Mucosa of stomach (tissue), 1 donor: Measurements from ENCODE around the gene GCLM.
"Not testable (repeated sequence)": the region's sequence is repeated elsewhere in the genome, so short reads cannot be mapped to it uniquely, and the experiment has no call there.

ENCODE experiments used
- H3K27me3 ChIP-seq: one replicate; pipeline ENCODE4 v1.7.0; 2013; ENCODE audit warnings: mild to moderate bottlenecking, low read length; ENCODE audit not compliant: control insufficient read depth, insufficient read depth
- H3K36me3 ChIP-seq: one replicate; pipeline ENCODE4 v1.7.0; 2013; ENCODE audit warnings: low read length; ENCODE audit not compliant: control insufficient read depth, insufficient read depth
- H3K4me1 ChIP-seq: one replicate; pipeline ENCODE4 v1.7.0; 2013; ENCODE audit warnings: mild to moderate bottlenecking, low read length; ENCODE audit not compliant: control insufficient read depth, insufficient read depth
- H3K4me3 ChIP-seq: one replicate; pipeline ENCODE4 v1.7.0; 2013; ENCODE audit warnings: low read length
- H3K9ac ChIP-seq: one replicate; pipeline ENCODE4 v1.7.0; 2013; ENCODE audit warnings: mild to moderate bottlenecking, low read length, moderate library complexity
- H3K9me3 ChIP-seq: one replicate; pipeline ENCODE4 v1.7.0; 2013; ENCODE audit warnings: mild to moderate bottlenecking, low read length, moderate library complexity; ENCODE audit not compliant: control insufficient read depth
- donor health status: Pancreatic carcinoma.

Gene GCLM

DNA sequence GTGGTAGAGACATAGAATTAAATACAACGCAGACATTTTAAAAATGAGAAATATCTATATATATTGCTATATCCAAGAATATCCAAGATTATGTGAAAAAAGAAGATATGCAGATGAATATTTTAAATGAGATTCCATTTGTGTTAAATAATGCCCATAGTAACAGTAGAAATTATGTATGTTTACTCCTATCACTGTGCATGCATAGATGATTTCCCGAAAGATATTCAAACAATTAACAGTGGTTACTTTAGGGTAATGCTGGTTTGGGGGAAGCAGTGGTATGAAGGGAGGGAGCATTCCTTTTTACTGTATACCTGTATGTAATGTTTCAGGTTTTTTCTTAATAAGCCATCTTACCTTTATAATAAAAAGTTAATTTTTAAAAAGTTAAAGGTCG is 55.3 kb downstream of the GCLM start:
- H3K9ac ChIP-seq, result no peak overlapping the region
- H3K27me3 ChIP-seq, result no peaks in the 10 kb centered on the region
- no peaks in the 10 kb centered on the region for H3K4me1 ChIP-seq
- no peaks in the 10 kb centered on the region for H3K9me3 ChIP-seq
- no peaks in the 10 kb centered on the region for H3K36me3 ChIP-seq
- no peak overlapping the region for H3K4me3 ChIP-seq

DNA sequence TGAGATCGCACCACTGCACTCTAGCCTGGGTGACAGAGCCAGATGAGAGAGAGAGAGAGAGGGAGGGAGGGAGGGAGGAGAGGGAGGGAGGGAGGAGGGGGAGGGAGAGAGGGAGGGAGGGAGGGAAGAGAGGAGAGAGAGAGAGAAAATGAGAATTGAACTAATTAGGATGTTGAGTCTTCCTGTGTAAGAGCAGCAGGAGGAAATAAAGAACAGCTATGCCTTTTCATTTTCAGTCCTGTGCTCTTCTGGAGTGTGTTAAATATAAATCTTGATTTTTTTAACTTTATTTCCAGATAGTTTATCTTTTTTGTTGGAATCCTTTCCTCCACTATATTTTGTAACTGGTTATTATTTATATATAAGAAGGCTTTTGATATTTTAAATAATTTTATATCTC is 57.4 kb downstream of the GCLM start:
- H3K9ac ChIP-seq, result no peak overlapping the region
- no peaks in the 10 kb centered on the region for H3K36me3 ChIP-seq
- H3K4me1 ChIP-seq, result peaks cover 5% of the 10 kb centered on the region
- H3K4me3 ChIP-seq, result no peak overlapping the region
- H3K27me3 ChIP-seq, result no peaks in the 10 kb centered on the region
- no peaks in the 10 kb centered on the region for H3K9me3 ChIP-seq

DNA sequence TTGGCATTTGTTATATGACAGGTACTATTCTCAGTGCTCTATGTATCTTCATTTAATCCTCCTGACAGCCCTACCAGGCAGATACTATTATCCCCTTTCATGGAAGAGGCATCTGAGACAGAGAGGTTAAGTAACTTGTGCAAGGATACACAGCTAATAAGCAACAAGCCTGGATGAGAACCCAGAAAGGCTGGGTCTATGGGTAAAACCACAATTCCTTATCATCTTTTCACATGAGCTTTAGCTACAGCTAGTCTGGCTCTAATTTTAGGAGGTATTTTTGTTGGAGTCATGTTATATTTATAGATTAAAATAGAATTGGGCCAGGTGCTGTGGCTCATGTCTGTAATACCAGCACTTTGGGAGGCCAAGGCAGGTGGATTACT is 57.9 kb downstream of the GCLM start:
- Histone ChIP-seq H3K9ac (no peak overlapping the region), H3K36me3 (no peaks in the 10 kb centered on the region), H3K4me3 (no peak overlapping the region), H3K4me1 (peaks cover 5% of the 10 kb centered on the region), H3K9me3 (no peaks in the 10 kb centered on the region), H3K27me3 (no peaks in the 10 kb centered on the region)

DNA sequence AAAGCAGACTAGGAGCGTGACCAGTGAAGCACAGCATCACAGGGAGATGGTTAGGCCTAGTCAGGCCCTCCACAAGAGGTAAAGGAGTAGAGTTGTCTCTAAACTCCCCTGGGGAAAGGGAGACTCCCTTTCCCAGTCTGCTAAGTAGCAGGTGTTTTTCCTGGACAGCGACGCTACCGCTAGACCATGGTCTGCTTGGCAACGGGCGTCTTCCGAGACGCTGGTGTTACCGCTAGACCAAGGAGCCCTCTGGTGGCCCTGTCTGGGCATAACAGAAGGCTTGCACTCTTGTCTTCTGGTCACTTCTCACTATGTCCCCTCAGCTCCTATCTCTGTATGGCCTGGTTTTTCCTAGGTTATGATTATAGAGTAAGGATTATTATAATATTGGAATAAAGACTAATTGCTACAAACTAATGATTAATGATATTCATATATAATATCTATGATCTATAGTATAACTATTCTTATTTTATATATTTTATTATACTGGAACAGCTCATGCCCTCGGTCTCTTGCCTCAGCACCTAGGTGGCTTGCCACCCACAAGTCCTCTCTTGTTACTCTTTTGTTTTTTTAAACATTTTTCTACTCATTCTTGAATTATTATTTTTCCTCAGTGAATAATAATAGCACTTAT is 58.4 kb downstream of the GCLM start:
- H3K27me3 ChIP-seq, H3K9me3 ChIP-seq, H3K4me1 ChIP-seq, H3K4me3 ChIP-seq, H3K36me3 ChIP-seq, H3K9ac ChIP-seq: not testable (repeated sequence)

DNA sequence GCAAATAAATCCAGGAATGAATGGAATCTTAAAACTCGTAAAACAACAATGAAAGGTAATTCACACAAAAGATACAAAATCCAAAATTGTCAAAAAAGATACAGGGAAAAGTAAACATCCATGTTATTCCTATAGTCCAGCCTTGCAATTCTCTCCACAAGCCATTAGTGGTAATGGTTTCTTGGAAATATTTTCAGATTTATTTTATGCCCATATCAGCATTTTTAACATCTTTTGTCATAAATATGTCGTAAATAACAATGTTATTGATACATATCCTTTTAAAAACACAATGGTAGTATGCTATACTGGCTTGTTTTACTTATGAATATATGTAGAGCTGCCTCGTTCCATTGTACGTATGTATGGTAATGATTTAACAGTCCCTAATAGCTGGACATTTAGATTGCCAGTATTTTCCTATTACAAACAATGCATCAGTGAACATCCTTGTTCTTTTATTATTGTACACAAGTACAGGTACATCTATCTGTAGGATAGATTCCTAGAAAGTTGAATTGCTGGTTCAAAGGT is 60.8 kb downstream of the GCLM start:
- no peaks in the 10 kb centered on the region for H3K36me3 ChIP-seq
- no peaks in the 10 kb centered on the region for H3K27me3 ChIP-seq
- peaks cover 25% of the 10 kb centered on the region for H3K4me1 ChIP-seq
- H3K9me3 ChIP-seq, result no peaks in the 10 kb centered on the region
- peak overlapping the region; percentile 71 for H3K4me3 ChIP-seq
- H3K9ac ChIP-seq, result peak overlapping the region; percentile 84

DNA sequence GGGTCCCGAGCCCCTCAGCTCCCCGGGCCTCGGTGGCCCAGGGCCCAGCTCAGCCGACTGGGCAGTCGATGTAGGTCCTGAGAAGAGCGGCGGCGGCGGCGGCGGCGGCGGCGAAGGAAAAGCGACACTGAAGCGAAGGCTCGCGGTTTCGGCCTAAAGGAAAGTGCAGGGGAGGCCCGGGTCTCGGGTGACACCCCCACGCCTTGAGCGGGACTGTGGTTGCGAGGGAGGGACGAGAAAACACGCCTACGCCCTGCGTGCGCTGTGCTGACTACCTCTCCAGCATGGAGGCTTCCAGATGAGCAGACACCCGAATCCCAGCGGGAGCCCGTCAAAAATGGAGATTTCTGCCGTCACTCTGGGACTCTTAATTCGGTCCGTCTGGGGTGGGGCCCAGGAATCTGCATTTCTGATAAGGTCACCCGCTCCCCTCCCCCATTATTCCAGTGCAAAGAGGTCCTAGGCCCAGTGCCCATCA is 61.4 kb downstream of the GCLM start:
- Histone ChIP-seq H3K9ac (peak overlapping the region; percentile 84), H3K36me3 (no peaks in the 10 kb centered on the region), H3K9me3 (no peaks in the 10 kb centered on the region), H3K4me1 (peaks cover 25% of the 10 kb centered on the region), H3K27me3 (no peaks in the 10 kb centered on the region), H3K4me3 (peak overlapping the region; percentile 71)

DNA sequence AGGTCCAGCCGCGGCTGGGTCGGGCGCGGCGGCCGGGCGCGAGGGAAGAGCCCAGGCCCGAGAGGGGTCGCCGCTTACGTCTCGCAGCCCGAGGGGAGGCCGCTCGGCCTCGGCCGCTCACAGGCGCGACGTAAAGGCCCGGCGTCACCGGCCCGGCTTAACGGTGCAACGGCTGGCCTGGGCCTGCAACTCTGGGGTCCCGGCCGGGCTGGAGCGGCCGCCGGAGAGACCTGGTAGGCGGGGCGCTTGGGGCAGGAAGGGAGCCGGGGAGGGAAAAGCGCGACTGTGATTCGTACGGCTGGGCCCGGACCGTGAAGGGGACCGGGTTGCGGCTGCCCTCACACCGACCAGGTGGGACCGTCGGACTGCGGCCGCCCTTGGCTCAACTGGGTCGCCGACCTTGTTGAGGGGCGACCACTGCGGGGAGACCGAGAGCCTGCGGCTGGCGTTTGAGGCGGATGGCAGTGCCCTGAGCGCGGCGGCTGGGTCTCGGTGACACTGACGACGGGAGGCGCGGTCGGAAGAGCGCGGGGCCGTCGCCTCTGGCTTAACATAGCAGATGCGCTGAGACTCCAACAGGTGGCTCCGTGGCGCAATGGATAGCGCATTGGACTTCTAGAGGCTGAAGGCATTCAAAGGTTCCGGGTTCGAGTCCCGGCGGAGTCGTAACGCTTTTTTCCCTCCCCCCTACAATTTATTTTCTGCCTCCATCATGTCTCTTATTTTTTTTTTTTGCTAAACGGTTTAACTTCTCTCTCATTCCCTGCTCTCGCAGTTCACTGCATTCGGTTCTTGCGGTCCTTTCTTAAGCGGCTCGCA is 62.0 kb downstream of the GCLM start:
- no peaks in the 10 kb centered on the region for H3K27me3 ChIP-seq
- H3K4me3 ChIP-seq, result peak overlapping the region; percentile 71
- H3K9me3 ChIP-seq, result no peaks in the 10 kb centered on the region
- H3K4me1 ChIP-seq, result peaks cover 25% of the 10 kb centered on the region
- no peaks in the 10 kb centered on the region for H3K36me3 ChIP-seq
- H3K9ac ChIP-seq, result peak overlapping the region; percentile 84

DNA sequence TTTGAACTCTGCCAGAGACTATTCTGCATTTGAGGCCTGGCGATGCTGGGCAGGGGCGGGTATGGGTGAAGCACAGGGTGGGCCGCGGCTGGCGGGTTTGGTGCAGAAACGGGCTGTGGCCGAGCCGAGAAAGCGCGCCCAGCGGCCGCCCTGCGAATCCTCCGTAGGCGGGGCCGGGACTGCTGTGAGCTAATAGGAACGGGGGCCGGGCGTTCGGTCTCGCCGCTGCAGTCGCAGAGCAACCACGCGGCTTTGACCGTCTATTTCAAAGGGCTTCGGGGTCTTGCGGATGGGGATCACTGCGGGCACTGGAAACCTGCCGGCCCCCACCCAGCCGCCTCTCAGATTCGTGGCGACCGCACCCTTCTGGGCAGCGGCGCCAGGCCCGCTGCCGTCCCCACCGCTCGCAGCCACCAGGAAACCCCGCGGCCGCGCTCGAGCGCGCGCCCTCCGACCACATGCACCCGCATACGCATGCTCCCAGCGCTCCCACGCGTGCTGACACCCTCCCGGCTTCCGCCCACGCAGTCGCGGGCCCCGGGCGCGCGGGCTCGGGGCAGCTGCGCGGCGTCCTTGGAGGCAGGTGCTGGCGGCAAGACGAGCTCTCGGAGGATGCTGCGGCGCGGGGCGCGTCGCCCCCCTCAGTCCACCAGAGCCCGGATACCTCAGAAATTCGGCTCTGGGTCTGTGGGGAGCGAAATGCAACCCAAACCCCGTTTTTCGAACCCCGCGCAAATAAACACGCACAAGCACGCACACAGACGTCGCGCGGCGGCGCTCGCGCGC is 62.8 kb downstream of the GCLM start:
- H3K36me3 ChIP-seq, result no peaks in the 10 kb centered on the region
- H3K9me3 ChIP-seq, result no peaks in the 10 kb centered on the region
- H3K9ac ChIP-seq, result peak overlapping the region; percentile 84
- peaks cover 25% of the 10 kb centered on the region for H3K4me1 ChIP-seq
- peak overlapping the region; percentile 73 for H3K4me3 ChIP-seq
- H3K27me3 ChIP-seq, result no peaks in the 10 kb centered on the region

DNA sequence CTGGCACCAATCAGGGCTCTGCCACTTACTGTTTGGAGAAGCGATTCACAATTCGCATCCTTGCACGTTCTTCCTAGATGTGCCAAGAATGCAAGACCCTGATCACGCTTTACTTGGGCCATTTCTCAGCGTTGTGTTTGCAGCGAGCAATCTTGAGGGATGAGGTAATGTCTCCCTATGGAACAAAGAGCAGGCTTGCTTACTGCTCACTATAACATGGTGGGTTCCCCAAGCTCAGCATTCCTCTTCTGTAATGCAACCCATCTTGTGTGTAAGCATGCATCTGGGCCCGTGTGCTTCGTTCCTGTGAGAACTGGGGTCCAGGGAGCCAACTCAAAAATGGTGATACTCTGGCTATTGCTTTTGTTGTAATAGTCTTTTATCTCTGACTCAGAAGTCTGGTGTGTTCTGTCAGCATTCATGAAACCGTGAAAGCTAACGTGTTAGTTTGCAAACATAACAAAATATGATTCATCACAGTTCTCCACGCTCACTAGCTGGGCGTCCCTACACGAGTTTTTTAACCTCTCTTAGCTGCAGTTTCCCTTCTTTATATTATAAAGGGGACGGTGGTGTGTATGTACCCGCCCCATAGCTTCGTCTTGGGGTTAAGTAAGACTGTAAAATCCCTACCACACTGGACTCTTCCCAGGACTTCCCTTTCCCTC is 63.6 kb downstream of the GCLM start:
- H3K9me3 ChIP-seq, result no peaks in the 10 kb centered on the region
- peak overlapping the region; percentile 84 for H3K9ac ChIP-seq
- H3K27me3 ChIP-seq, result no peaks in the 10 kb centered on the region
- H3K4me1 ChIP-seq, result peaks cover 25% of the 10 kb centered on the region
- peak overlapping the region; percentile 73 for H3K4me3 ChIP-seq
- H3K36me3 ChIP-seq, result no peaks in the 10 kb centered on the region

DNA sequence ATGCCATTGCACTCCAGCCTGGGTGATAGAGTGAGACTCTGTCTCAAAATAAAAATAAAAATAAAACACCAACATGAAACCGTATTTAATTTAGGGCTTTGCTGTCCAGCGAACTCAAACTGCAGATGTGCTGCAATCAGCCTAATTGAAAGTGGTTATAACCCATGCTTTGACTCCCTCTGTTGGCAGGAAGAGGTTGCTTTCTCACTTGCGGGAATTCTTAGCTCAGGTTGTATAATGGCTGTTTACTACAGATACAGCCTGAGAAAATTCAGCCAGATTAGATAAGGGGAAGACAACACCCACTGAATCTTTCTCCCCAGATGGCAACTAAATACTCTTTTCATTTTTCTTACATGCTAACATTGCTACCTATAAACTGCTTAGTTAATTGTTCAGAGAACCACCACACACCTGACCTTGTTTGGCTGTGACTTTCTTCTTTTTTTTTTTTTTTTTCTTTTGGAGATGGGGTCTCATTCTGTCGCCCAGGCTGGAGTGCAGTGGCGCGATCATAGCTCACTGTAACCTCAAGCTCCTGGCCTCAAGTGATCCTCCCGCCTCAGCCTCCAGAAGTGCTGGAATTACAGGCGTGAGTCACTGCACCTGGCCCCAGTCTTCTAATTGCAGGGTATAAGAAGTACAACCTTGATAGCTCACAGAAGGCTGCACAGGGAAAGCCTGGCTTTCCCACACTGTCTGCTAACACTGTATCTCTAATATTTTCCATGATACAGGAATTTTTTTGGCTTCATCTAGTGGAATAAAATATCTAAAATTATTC is 64.8 kb downstream of the GCLM start:
- H3K36me3 ChIP-seq, result no peaks in the 10 kb centered on the region
- H3K4me1 ChIP-seq, result peaks cover 25% of the 10 kb centered on the region
- no peak overlapping the region for H3K9ac ChIP-seq
- H3K4me3 ChIP-seq, result no peak overlapping the region
- no peaks in the 10 kb centered on the region for H3K27me3 ChIP-seq
- no peaks in the 10 kb centered on the region for H3K9me3 ChIP-seq
